ENCODE results near the gene ASIC1.

Gene ASIC1

GRCh38 chr12:50085615-50086072 lies 28.2 kb downstream of the ASIC1 start:
- TF ChIP-seq TAF1 (IDR thresholded peaks at IDR 0.05; ENCODE audit: low read depth) (no peak), TEAD4 (IDR thresholded peaks at IDR 0.05) (no peak), EP300 (IDR thresholded peaks at IDR 0.05; ENCODE audit: borderline replicate concordance) (no peak), YY1 (IDR thresholded peaks at IDR 0.05; ENCODE audit: low read depth) (no peak), CEBPB (IDR thresholded peaks at IDR 0.05) (no peak), ZBTB7A (IDR thresholded peaks at IDR 0.05; ENCODE audit: low read depth) (no peak)

GRCh38 chr12:50086148-50086547 lies 28.8 kb downstream of the ASIC1 start:
- no peak for TF ChIP-seq TCF12 (IDR thresholded peaks at IDR 0.05; ENCODE audit: low read depth)
- no peak for TF ChIP-seq CREB1 (IDR thresholded peaks at IDR 0.05; ENCODE audit: low read depth)
- TF ChIP-seq REST (IDR thresholded peaks at IDR 0.05; ENCODE audit: low read depth), result no peak
- no peak for TF ChIP-seq MAX (IDR thresholded peaks at IDR 0.05)
- TF ChIP-seq RAD21 (IDR thresholded peaks at IDR 0.05; ENCODE audit: low read depth), result no peak
- no peak for TF ChIP-seq YY1 (IDR thresholded peaks at IDR 0.05; ENCODE audit: low read depth)
- TF ChIP-seq TEAD4 (IDR thresholded peaks at IDR 0.05), result no peak
- no peak for TF ChIP-seq ZBTB7A (IDR thresholded peaks at IDR 0.05; ENCODE audit: low read depth)
- TF ChIP-seq EGR1 (IDR thresholded peaks at IDR 0.05), result no peak
- TF ChIP-seq EP300 (IDR thresholded peaks at IDR 0.05; ENCODE audit: borderline replicate concordance), result no peak
- TF ChIP-seq TAF1 (IDR thresholded peaks at IDR 0.05; ENCODE audit: low read depth), result no peak
- no peak for TF ChIP-seq NFIC (IDR thresholded peaks at IDR 0.05)
- TF ChIP-seq USF1 (IDR thresholded peaks at IDR 0.05), result no peak
- no peak for TF ChIP-seq CEBPB (IDR thresholded peaks at IDR 0.05)
- no peak for TF ChIP-seq FOXM1 (IDR thresholded peaks at IDR 0.05; ENCODE audit: borderline replicate concordance, low read depth)

- TF ChIP-seq YY1 (IDR thresholded peaks at IDR 0.05; ENCODE audit: low read depth) (no peak), TCF12 (IDR thresholded peaks at IDR 0.05; ENCODE audit: low read depth) (no peak), TAF1 (IDR thresholded peaks at IDR 0.05; ENCODE audit: low read depth) (no peak), NFIC (IDR thresholded peaks at IDR 0.05) (no peak), EP300 (IDR thresholded peaks at IDR 0.05; ENCODE audit: borderline replicate concordance) (no peak), RAD21 (IDR thresholded peaks at IDR 0.05; ENCODE audit: low read depth) (no peak), ZBTB7A (IDR thresholded peaks at IDR 0.05; ENCODE audit: low read depth) (no peak), USF1 (IDR thresholded peaks at IDR 0.05) (no peak), CREB1 (IDR thresholded peaks at IDR 0.05; ENCODE audit: low read depth) (no peak), MAX (IDR thresholded peaks at IDR 0.05) (no peak), TEAD4 (IDR thresholded peaks at IDR 0.05) (no peak), CEBPB (IDR thresholded peaks at IDR 0.05) (no peak), FOXM1 (IDR thresholded peaks at IDR 0.05; ENCODE audit: borderline replicate concordance, low read depth) (no peak), REST (IDR thresholded peaks at IDR 0.05; ENCODE audit: low read depth) (no peak), EGR1 (IDR thresholded peaks at IDR 0.05) (no peak)
These were observed 29.8 kb downstream of the ASIC1 start for GRCh38 chr12:50087151-50087550.

GRCh38 chr12:50087995-50088394 lies 30.6 kb downstream of the ASIC1 start:
- TF ChIP-seq CREB1 (IDR thresholded peaks at IDR 0.05; ENCODE audit: low read depth), result no peak
- no peak for TF ChIP-seq ZBTB7A (IDR thresholded peaks at IDR 0.05; ENCODE audit: low read depth)
- TF ChIP-seq REST (IDR thresholded peaks at IDR 0.05; ENCODE audit: low read depth), result no peak
- no peak for TF ChIP-seq USF1 (IDR thresholded peaks at IDR 0.05)
- TF ChIP-seq TCF12 (IDR thresholded peaks at IDR 0.05; ENCODE audit: low read depth), result no peak
- TF ChIP-seq EGR1 (IDR thresholded peaks at IDR 0.05), result no peak
- no peak for TF ChIP-seq NFIC (IDR thresholded peaks at IDR 0.05)
- no peak for TF ChIP-seq EP300 (IDR thresholded peaks at IDR 0.05; ENCODE audit: borderline replicate concordance)
- no peak for TF ChIP-seq RAD21 (IDR thresholded peaks at IDR 0.05; ENCODE audit: low read depth)
- no peak for TF ChIP-seq MAX (IDR thresholded peaks at IDR 0.05)
- no peak for TF ChIP-seq YY1 (IDR thresholded peaks at IDR 0.05; ENCODE audit: low read depth)
- TF ChIP-seq CEBPB (IDR thresholded peaks at IDR 0.05), result no peak
- no peak for TF ChIP-seq FOXM1 (IDR thresholded peaks at IDR 0.05; ENCODE audit: borderline replicate concordance, low read depth)
- no peak for TF ChIP-seq TAF1 (IDR thresholded peaks at IDR 0.05; ENCODE audit: low read depth)
- TF ChIP-seq TEAD4 (IDR thresholded peaks at IDR 0.05), result no peak
